Loucy (cell line): Measurements from ENCODE around the gene COPS3.

Experiments used
- H2AFZ ChIP-seq: fragments of 200-600 bp; sonication (generic); 2 replicates; pipeline ENCODE4 v1.6.0; 2016; ENCODE audit warnings: antibody characterized with exemption, mild to moderate bottlenecking, low read length, moderate library complexity
- H3F3A ChIP-seq: fragments of 200-600 bp; 2 replicates; pipeline ENCODE4 v1.6.0; 2016; ENCODE audit warnings: antibody characterized with exemption, low read depth, mild to moderate bottlenecking
- H3K27me3 ChIP-seq: fragments of 200-600 bp; sonication (generic); 2 replicates; pipeline ENCODE4 v1.6.1; 2014; ENCODE audit warnings: low read length, mild to moderate bottlenecking; ENCODE audit not compliant: insufficient read depth, poor library complexity, severe bottlenecking
- H3K36me3 ChIP-seq: fragments of 200-600 bp; sonication (generic); 2 replicates; pipeline ENCODE4 v1.6.1; 2016; ENCODE audit warnings: low read length; ENCODE audit not compliant: insufficient read depth
- H3K4me1 ChIP-seq: fragments of 200-600 bp; sonication (generic); 2 replicates; pipeline ENCODE4 v1.5.1; 2014; ENCODE audit warnings: low read length, mild to moderate bottlenecking; ENCODE audit not compliant: insufficient read depth, poor library complexity, severe bottlenecking
- H3K4me2 ChIP-seq: fragments of 200-600 bp; sonication (generic); 2 replicates; pipeline ENCODE4 v1.6.0; 2014; ENCODE audit warnings: antibody characterized with exemption, low read length, low read depth, mild to moderate bottlenecking; ENCODE audit not compliant: poor library complexity, severe bottlenecking
- H3K4me3 ChIP-seq: fragments of 200-600 bp; sonication (generic); 2 replicates; pipeline ENCODE4 v1.5.1; 2014; ENCODE audit warnings: low read length, mild to moderate bottlenecking, mixed read lengths; ENCODE audit not compliant: poor library complexity, severe bottlenecking
- H3K79me2 ChIP-seq: fragments of 200-600 bp; sonication (generic); 2 replicates; pipeline ENCODE4 v1.6.1; 2014; ENCODE audit warnings: low read length; ENCODE audit not compliant: insufficient read depth
- H3K9ac ChIP-seq: fragments of 200-600 bp; sonication (generic); 2 replicates; pipeline ENCODE4 v1.6.0; 2014; ENCODE audit warnings: mild to moderate bottlenecking, low read depth, low read length, moderate library complexity; ENCODE audit not compliant: poor library complexity, severe bottlenecking
- H3K9me2 ChIP-seq: fragments of 200-600 bp; sonication (generic); replicated peaks from 2 replicates; pipeline ENCODE4 v1.6.1; 2016; ENCODE audit warnings: low read depth, low read length, mixed read lengths
- H3K9me3 ChIP-seq: fragments of 200-600 bp; sonication (generic); 2 replicates; pipeline ENCODE4 v1.6.1; 2014; ENCODE audit warnings: mild to moderate bottlenecking, antibody characterized with exemption, low read length, low read depth; ENCODE audit not compliant: insufficient read depth
- H4K20me1 ChIP-seq: fragments of 200-600 bp; sonication (generic); 2 replicates; pipeline ENCODE4 v1.6.0; 2014; ENCODE audit warnings: antibody characterized with exemption, low read length, mild to moderate bottlenecking; ENCODE audit not compliant: insufficient read depth, poor library complexity, severe bottlenecking
- EZH2phosphoT487 ChIP-seq: fragments of 200-600 bp; IDR thresholded peaks from 2 replicates; pipeline ENCODE4 v1.6.1; 2018; ENCODE audit warnings: antibody characterized with exemption, mild to moderate bottlenecking, moderate library complexity, borderline replicate concordance
- TF ChIP-seq, protein P1 (sequence below): fragments of 200-600 bp; sonication (generic); conservative IDR thresholded peaks from 2 replicates; pipeline ENCODE4 v1.5.1; 2014; ENCODE audit warnings: mild to moderate bottlenecking, antibody characterized with exemption, low read length

COPS3 gene

DNA sequence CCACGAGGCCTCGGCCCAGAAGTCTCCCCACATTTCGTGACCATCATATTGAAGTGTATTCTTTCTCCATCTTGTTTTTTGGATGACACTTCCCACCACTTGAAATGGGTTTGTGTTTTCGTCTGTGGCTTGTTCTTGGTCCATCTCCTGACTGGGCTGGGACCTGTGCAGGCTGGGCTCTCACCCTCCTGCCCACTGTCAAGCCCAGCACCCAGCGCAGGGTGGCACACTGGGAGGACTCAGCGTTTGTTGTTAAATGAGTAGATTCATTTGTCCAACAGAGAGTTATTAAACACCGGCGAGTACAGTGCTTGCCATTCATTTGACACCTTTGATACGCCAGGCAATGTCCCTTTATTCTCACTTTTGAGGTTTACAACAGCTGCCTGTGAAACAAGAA, 44.8 kb upstream of the COPS3 start:
- TF ChIP-seq, protein P1, sequence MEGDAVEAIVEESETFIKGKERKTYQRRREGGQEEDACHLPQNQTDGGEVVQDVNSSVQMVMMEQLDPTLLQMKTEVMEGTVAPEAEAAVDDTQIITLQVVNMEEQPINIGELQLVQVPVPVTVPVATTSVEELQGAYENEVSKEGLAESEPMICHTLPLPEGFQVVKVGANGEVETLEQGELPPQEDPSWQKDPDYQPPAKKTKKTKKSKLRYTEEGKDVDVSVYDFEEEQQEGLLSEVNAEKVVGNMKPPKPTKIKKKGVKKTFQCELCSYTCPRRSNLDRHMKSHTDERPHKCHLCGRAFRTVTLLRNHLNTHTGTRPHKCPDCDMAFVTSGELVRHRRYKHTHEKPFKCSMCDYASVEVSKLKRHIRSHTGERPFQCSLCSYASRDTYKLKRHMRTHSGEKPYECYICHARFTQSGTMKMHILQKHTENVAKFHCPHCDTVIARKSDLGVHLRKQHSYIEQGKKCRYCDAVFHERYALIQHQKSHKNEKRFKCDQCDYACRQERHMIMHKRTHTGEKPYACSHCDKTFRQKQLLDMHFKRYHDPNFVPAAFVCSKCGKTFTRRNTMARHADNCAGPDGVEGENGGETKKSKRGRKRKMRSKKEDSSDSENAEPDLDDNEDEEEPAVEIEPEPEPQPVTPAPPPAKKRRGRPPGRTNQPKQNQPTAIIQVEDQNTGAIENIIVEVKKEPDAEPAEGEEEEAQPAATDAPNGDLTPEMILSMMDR, result no peak
- no peak for TF ChIP-seq EZH2phosphoT487
- H3K4me1 ChIP-seq, result no peaks in the 10 kb centered on the region
- H2AFZ ChIP-seq, result no peak overlapping the region
- no peaks in the 10 kb centered on the region for H3F3A ChIP-seq
- H3K9me3 ChIP-seq, result no peaks in the 10 kb centered on the region
- H3K9me2 ChIP-seq, result no peaks in the 10 kb centered on the region
- no peak overlapping the region for H3K9ac ChIP-seq
- no peaks in the 10 kb centered on the region; the same call in 1 of the 2 replicates for H3K36me3 ChIP-seq
- H3K4me3 ChIP-seq, result no peak overlapping the region
- H3K79me2 ChIP-seq, result no peaks in the 10 kb centered on the region
- no peaks in the 10 kb centered on the region for H3K27me3 ChIP-seq
- H3K4me2 ChIP-seq, result no peak overlapping the region
- H4K20me1 ChIP-seq, result no peaks in the 10 kb centered on the region

- H4K20me1 ChIP-seq, result no peaks in the 10 kb centered on the region
- no peak overlapping the region for H2AFZ ChIP-seq
- H3K9ac ChIP-seq, result no peak overlapping the region
These were observed 44.2 kb upstream of the COPS3 start for GRCh38 chr17:17325228-17325627.

GRCh38 chr17:17324616-17325015, 43.6 kb upstream of the COPS3 start:
- no peak for TF ChIP-seq EZH2phosphoT487
- TF ChIP-seq, protein P1, result no peak
- no peaks in the 10 kb centered on the region for H3K4me1 ChIP-seq
- H3F3A ChIP-seq, result no peaks in the 10 kb centered on the region
- H3K79me2 ChIP-seq, result no peaks in the 10 kb centered on the region
- H3K9me3 ChIP-seq, result no peaks in the 10 kb centered on the region
- H2AFZ ChIP-seq, result no peak overlapping the region
- H3K36me3 ChIP-seq, result no peaks in the 10 kb centered on the region; the same call in 1 of the 2 replicates
- no peaks in the 10 kb centered on the region for H4K20me1 ChIP-seq
- H3K9me2 ChIP-seq, result no peaks in the 10 kb centered on the region
- H3K9ac ChIP-seq, result no peak overlapping the region
- no peaks in the 10 kb centered on the region for H3K27me3 ChIP-seq
- H3K4me3 ChIP-seq, result no peak overlapping the region
- H3K4me2 ChIP-seq, result no peak overlapping the region

More at GRCh38 chr17:17325228-17325627, 44.2 kb upstream of the COPS3 start:
- Histone ChIP-seq H3F3A (no peaks in the 10 kb centered on the region), H3K36me3 (no peaks in the 10 kb centered on the region; the same call in 1 of the 2 replicates), H3K4me1 (no peaks in the 10 kb centered on the region), H3K4me2 (no peak overlapping the region), H3K4me3 (no peak overlapping the region), H3K9me3 (no peaks in the 10 kb centered on the region), H3K27me3 (no peaks in the 10 kb centered on the region), H3K9me2 (no peaks in the 10 kb centered on the region), H3K79me2 (no peaks in the 10 kb centered on the region)
- TF ChIP-seq, protein P1, result no peak
- no peak for TF ChIP-seq EZH2phosphoT487
